SK-N-DZ (cell line): ENCODE results near the gene GREM2.

Experiments used
- DNase-seq: peaks from one replicate; pipeline ENCODE4 v3.0.0-alpha.2; 2015; ENCODE audit warnings: low spot score

Gene GREM2

DNA sequence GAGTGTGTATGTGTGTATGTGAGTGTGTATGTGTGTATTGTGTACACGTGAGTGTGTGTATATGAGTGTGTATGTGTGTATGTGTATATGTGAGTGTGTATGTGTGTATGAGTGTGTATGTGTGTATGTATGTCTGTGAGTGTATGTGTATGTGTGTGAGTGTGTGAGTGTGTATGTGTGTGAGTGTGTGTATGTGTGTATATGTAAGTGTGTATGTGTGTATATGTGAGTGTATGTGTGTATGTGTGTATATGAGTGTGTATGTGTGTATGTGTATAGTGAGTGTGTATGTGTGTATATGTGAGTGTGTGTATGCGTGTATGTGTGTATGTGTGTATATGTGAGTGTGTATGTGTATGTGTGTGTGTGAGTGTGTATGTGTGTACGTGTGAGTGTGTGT lies 49.2 kb downstream of the GREM2 start:
- DNase-seq: no peak

DNA sequence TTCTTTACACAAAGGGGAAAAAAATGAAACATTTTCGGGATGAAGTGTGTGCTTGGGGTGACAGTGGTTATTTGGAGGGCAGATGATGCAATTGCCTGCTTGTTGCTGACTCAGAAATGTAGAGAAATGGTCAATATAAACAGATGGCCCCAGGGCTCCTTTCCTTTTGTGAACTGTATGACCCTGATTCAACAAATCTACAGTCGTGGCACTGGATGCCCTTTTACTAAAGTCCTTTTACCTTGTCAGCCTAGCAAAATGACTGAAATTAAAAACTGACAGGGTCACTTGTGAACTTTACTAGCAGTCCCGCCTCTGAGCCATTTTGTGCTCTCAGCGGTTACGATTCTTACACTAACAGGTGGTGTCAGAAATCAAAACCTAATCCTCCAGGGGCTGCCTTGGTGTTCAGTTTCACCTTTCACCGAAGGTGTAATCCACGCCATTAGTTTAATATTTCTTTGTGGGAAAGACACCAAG lies 49.8 kb downstream of the GREM2 start:
- DNase-seq: no peak

DNA sequence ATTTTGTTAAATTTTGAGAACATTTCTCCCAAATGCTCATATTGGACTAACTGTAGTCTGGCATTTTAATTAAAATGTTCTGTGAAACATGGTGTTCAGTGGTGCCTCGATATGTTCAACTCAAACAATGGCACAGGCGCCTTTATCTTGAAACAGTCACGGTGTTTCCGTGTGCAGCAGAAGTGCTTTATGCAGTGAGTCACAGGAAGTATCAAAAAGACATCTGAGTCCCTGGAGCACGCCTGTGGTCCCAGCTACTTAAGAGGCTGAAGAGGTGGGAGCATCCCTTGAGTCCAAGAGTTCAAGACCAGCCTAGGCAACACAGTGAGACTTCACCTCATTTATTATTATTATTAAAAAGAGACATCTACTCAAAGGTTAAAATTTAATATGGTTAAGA lies 52.2 kb downstream of the GREM2 start:
- DNase-seq: no peak

DNA sequence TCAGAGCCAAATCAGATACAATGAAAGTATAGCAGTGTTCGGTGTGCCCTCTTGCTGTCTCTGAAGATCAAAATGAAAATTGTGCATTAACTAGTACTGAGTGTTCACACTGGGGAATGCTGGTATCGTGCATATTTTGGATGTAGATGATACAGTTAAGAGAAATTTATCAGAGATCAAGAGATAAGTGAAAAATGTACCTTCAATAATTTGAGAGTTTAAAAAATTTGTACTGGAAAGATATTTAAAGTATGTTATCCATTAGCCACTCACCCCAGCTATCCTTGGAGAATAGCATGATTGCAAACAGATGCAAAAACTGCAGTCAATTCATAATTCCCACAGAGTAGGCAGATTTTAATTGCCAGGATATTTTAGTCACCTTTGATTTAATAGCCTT lies 56.4 kb downstream of the GREM2 start:
- DNase-seq: no peak

DNA sequence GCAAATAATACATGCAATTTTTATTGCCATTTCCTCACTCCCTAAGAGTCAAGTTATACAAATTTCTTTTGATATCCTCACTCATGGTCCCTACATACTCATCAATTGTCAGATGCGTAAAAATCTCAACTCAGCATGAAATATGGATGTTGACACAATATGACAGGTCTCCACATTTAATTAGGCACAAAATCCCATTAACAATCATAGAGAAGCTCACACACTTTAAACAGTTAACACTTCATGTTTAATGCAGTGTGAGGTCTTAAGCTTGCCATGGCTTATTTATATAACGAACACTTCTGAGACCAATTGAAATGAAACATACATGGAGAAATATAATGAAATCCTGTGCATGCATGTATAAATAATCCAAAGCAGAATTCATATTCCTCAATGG lies 58.6 kb downstream of the GREM2 start:
- no peak for DNase-seq

DNA sequence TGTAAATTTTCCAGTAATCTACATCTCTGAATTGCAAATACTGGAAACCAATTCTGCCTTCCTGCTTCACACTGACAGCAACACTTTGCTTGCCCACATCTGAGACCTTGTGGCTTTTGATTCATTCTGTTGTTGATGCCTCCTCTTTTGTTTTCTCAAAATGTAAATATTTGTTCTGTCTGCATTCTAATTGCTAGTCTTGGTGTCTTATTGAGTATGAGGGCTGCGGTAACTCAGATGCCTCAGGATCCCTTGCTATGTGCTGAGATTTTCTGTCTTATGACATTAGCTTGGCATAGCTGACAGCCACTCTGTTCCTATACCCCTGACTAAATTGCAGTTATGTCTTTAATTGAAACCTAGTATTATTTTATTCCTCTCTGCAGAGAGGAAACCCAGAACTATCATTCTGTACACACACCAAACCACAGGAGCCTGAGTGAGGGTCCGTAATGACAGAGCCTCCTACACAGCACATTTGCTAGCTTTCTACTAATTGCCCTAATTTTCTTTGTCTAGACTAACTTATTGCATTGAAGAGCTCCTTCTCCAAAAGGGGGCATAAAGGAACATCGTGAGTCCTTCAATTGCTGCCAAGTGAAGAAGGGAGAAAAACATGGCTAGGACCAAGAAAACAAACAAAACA lies 72.1 kb downstream of the GREM2 start:
- DNase-seq: no peak

DNA sequence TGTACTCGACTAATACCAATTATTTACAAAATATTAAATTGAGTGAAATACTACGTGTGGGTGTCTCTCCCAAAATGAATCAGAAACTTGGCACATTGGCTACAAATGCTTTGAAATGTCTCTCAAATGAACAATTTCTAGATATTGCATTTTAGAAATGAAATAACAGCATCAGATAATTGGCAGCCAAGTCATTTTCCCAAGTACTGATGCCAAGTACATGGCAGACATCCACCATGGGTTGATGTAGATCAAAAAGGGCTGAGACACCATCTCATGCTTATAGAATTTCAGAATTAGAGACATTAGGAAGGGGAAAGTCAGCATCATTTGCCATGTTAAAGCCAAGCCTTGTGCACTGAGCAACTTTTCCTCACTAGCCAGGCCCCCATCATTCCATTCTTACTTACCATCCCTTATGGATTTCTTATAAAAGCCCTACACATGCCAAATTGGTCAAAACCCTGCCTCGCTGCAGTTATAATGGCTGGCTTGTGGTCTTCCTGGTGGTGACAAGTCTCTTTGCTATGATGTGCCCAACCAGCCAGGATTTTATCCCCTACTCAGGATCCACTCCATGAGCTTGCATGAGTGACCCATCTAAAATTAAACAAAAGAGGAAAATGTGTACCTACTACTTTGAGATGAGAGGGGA lies 73.1 kb downstream of the GREM2 start:
- DNase-seq: no peak

DNA sequence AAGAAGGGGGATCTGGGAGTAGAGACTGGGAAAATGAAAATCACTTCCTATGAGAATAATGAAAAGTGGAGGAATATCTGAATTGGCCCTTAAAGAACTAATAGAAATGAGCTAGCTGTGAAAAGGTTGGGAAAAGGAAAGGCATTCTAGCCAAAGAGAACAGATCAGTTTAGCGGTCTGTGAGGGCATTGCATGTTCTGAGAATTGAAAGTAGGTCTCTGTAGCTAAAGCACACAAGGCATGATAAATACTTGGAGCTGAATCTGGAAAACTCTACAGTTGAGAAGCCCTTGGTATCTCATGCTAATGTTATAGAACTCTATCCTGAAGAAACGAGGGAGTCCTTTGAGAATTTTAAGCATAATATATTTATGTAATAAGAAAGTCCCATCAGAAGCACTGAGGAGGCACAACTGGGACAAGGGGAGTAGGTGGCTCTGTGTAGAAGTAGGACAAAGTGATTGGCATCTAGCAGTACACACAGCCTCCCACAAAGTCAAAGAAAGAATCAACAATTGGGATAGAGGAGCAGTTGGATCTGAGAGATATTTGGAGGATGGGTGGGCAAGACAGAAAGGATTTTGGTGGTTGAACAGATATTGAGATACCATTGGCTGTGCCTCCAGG lies 78.7 kb downstream of the GREM2 start:
- no peak for DNase-seq

DNA sequence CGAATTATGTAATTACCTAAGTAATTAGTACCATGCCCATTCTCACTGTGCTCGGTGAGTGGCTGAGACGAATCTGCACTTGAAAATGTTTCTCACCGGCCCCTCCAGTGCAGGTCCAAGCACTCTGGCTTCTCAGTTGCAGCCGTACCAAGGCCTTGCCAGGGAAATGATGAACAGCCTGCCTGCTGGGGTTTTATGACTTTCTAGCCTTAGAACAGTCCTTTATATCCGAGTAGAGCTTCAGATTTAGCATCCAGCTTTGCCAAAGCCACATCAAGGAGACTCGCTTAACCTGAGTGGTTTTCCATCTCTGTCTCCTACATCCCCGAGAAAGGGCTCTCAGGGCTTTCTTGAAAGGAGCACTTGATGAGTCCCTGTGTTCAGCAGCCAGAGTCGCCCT lies 83.4 kb downstream of the GREM2 start:
- no peak for DNase-seq

DNA sequence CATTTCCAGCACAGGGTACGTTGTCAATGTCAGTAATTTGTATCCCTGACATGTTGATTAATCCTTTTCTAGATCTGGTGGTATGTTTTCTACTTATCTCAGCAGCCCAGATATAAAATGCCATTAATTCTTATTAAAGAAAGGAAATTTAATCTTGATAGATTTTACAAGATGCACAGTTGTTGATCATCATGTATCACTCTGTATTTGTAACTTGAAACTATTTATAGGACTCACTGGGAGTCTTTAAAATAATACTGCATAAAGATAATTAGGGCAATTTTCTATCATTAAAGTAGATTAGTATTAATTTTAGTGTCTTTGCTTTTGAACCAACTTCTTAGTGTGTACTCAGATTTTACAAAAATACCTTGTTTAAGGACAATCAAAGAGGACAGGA lies 84.9 kb downstream of the GREM2 start:
- no peak for DNase-seq

DNA sequence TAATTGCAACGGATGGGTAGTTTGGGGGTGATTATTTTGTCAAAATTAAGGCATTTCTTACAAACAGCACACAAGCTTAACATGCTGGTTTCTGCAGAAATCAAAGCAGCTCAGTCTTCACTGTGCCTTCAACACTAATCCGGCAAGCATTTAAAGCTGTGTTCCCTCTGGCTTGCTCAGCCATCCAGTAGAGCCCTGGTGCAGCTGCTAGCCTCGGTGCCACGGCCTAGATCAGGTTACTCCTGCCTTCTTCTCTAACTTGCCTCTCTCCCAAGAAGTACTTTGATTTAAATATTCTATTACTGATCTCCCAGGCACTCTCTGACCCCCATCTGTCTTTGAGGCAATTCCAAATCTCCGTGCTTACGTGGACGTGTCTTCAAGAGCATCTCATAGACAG lies 85.6 kb downstream of the GREM2 start:
- peak; percentile 66 for DNase-seq

DNA sequence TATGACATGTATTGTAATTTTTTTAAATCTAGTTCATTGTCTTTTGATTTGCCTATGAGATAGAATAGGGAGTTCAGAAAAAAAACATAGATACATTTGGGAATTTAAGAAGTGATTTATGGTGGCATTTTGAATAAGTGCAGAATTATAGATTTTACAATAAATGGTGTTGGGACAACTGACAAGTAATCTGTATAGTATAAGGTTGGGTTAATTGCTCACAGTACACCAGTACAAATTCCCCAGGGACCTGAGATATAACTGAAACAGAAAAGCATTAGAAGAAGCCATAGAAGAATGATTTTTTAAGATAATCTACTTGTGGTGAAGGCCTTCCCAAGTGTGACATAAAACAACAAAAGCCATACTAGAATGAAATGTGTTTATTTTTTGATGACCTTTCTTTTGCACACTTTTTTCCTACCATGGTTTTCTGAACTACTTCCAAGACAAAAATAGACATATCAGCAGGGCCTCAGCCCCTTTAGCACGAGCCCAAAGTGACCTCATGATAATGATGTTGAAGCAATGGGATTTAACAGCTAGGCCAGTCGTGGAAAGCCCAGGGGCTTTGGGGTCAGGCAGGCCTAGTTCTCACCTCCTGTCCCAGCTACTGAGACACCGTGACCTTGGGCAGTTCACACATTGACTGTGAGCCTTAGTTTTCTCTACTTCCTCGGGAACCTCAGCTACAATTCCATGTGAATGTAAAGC lies 87.4 kb downstream of the GREM2 start:
- no peak for DNase-seq

DNA sequence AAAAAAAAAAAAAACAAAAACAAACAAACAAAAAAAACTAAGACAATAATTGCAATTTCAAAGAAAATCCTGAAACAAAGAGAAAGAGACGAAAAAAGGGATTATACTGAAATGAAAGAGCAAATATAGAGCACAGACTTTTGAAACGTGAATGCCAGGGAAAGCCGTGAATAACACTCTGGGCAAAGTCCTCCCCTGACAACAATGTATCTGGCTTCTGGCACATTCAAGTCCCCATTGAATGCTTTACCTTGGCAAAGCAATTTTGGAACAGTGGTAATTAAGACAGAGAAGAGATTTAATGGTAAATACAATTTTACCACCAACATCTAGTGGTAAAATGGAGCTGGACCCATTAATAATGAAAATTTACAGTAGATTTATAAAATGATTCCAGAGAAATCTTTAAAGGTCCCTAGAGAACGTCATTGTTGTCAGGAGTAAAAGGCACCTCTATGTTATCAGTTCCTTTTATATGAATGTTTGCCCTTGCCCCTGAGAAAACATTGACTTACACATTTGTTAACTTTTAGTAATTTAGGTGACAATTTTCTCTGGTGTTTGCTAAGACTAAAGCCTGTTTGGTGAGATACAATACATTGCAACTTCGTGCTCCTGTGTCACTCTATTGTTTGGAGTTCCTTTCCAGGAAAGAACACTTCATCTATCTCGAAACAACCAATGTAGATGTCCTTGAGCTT lies 89.7 kb downstream of the GREM2 start:
- no peak for DNase-seq

DNA sequence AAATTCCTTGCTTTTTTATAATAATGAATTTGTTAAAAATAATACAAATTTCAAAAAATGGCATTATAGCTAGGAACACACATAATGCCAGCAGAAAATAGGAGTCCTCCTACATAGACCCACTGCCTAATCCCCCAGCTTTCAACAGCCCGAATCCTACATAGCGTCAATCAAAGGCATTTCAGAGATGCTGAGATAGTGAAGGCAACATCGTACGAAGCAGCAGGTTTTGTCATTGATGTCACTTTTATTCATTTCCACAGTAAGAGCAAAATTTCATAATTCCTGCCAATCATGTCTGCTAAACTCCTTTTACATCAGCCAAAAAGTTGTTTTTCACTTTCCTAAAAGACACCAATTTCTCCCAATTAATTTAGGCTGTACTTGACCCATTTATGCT lies 94.1 kb downstream of the GREM2 start:
- DNase-seq: no peak

DNA sequence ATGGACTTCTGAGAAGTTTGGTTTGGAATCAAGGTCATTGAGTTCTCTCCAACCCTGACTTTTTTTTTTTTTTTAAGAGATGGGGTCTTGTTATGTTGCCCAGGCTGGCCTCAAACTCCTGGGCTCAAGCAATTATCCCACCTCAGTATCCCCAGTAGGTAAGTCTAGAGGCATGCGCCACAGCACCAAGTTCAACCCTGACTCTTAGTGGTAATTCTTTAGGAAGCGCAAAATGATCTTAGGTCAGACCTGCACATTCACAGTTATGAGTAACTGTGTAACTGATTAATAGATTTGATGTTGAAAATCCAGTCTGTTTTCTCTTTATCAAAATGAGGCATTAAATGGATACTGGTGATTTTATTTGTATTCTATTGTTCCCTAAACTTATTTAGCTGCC lies 95.9 kb downstream of the GREM2 start:
- no peak for DNase-seq

DNA sequence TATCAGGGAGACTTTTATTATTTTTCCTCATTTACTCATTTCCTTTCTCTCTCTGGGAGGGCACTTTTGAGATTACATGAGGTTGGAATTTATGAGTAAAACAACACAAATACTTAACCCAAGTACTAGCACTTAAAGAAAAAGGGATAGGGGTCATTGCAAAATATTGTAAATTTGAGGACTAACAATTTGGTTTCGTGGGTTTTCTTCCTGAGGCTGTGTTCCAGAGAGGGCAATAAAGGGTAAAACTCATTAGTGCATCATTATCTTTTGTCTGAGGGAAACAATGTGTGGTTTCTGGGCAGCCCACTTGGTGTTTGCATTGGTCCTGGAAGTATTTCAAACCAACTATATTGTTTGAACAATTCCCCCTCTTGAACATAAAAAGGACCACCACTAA lies 96.5 kb downstream of the GREM2 start:
- DNase-seq: no peak

DNA sequence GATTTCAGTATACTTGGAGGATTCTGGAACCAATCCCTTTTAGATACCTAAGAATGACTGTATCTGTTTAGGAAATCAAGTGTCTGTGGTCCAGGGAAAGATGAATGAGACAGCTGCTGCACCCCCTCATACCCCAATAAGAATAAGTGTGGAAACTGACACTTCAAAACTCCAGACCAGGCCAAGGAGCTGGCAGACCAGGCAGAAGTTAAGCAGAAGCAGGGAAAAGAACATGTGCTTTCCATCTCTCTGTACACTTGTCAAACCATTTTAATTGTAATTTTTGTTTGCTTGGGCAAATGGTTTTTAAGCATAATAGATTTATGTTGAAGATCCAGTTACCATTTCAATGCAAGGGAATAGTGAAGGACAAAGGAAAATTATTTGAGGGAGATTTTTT lies 100.2 kb downstream of the GREM2 start:
- DNase-seq: no peak

DNA sequence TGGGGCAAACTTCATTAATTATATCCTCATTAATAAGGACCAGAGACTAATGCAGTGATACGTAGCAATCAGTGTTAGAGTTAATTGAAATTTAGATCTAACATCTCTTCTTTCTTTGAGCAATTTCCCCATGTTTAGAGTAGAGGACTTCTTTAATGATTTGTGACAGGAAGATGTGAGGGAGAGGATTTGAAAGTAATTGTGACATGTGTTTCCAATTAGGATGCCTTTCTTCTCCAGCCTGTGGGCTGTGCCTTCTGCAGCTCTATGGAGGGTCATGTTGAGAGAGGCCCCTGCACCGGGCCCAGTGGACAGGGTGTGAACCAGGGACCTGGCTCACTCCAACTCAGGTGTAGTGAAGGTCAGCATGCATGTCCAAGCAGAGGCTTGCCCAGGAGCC lies 103.0 kb downstream of the GREM2 start:
- DNase-seq: peak; percentile 82

DNA sequence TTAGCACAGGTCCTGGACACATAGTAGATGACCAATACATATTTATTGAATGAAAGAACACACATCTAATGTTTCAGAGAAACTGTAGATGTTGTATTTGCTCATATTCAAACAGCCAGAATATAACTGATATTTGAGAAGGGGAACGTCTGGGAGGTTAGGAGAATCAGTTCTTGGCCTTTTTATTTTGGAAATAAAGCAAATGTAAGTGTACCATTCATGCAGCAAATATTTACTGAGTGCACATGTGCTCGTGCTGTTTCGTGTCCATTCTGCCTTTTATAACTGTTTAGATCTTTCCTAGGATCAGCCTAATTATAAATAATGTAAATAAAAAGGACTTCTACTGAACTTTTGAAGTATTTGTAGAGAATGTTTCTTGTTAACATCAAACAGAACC lies 103.8 kb downstream of the GREM2 start:
- no peak for DNase-seq

DNA sequence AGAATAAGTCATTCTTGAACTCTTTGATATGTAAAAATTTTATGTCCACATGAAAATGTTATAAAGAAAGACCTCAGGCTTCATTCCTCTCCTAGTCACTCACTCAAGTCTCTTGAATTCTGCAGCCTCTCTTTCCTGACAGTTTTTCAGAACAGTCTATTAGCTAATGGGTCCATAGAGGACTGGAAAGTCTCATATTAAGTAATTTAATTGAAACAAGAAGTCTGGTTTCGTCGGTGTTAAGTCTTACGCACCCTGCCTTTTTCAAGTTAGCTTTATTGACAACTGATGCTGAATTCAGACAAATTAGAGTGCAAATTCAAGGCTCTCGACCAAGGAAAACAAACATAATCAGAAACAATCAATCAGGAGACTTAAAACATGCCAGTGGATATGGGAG lies 105.8 kb downstream of the GREM2 start:
- peak; percentile 55 for DNase-seq

DNA sequence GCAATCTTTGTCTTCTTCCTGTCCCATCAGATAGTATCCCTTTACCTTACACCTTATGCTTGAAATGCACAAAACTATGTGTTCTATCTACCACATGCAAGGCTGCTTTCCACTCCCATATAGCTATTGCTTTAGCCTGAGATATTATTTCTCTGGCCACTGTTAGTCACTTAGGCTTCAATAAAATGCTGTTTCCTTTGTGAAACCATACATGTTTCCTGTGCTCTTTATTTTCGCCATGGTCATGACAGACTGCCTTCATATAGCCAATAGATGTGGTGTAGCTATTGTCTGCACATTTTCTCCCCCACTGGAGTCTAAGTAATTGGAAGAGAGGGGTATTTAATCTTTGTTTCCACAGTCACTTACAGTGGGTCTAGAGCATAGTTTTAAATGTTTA lies 108.4 kb downstream of the GREM2 start:
- DNase-seq: no peak

DNA sequence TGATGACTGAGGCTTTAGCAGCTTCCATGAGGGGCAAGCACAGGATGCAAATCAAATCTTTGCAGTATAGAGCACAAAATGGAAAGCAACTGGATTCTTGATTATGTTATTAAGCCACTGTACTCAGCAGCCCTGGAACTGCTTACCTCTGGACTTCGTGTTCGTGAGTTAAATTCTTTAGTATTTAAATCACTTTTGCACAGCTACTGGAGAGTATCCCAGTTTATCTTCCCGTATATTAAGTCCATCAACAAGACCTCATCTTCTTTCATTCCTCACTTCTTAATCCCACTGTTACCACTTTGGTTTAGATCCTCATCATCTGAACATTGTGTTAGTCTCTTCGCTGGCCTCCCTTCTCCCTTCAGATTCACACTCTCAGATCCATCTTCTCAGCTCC lies 108.9 kb downstream of the GREM2 start:
- DNase-seq: no peak
